Stimulated activated CD8-positive, alpha-beta memory T cell treated with anti-CD3 and anti-CD28 coated beads, Interleukin-15, amount 100 ng/mL, for 1 hour (primary cell): ENCODE data around the gene AKNA.
"Not testable (repeated sequence)": the region's sequence is repeated elsewhere in the genome, so short reads cannot be mapped to it uniquely, and the experiment has no call there.

Source experiments
- DNase-seq: peaks from one replicate; pipeline ENCODE4 v3.0.0-alpha.2; 2020; ENCODE audit warnings: low read depth

AKNA gene

GRCh38 chr9:114322831-114323531 is 64.8 kb downstream of the AKNA start, which contains the start of gene ORM1:
ORM1 (plus strand) TSS chr9:114323098; CDS start chr9:114323134, 36 bp downstream.
- not testable (repeated sequence) for DNase-seq

GRCh38 chr9:114322160-114322818 is 65.5 kb downstream of the AKNA start:
- DNase-seq = not testable (repeated sequence)

GRCh38 chr9:114321759-114322158 is 66.0 kb downstream of the AKNA start:
- DNase-seq = no peak

- not testable (repeated sequence) for DNase-seq
Observed at GRCh38 chr9:114320710-114321109, 67.1 kb downstream of the AKNA start.

- no peak for DNase-seq
Observed at GRCh38 chr9:114319147-114319546, 68.6 kb downstream of the AKNA start.

GRCh38 chr9:114318416-114318815 is 69.4 kb downstream of the AKNA start:
- no peak for DNase-seq

GRCh38 chr9:114317665-114318357 is 70.0 kb downstream of the AKNA start:
- DNase-seq = no peak

GRCh38 chr9:114316605-114317230 is 71.1 kb downstream of the AKNA start:
- no peak for DNase-seq

GRCh38 chr9:114315723-114316363 is 71.9 kb downstream of the AKNA start:
- no peak for DNase-seq

- no peak for DNase-seq
Observed at GRCh38 chr9:114314881-114315722, 72.7 kb downstream of the AKNA start.

- DNase-seq = no peak
Observed at GRCh38 chr9:114314256-114314867, 73.4 kb downstream of the AKNA start.

GRCh38 chr9:114313186-114313585 is 74.6 kb downstream of the AKNA start:
- no peak for DNase-seq

- no peak for DNase-seq
Observed at GRCh38 chr9:114312513-114312875, 75.3 kb downstream of the AKNA start.

GRCh38 chr9:114311571-114312512 is 75.9 kb downstream of the AKNA start:
- DNase-seq = no peak

- no peak for DNase-seq
Observed at GRCh38 chr9:114310471-114311450, 77.0 kb downstream of the AKNA start.

- DNase-seq = no peak
Observed at GRCh38 chr9:114309096-114309495, 78.7 kb downstream of the AKNA start.

- no peak for DNase-seq
Observed at GRCh38 chr9:114308361-114308950, 79.3 kb downstream of the AKNA start.

GRCh38 chr9:114307899-114308267 is 79.9 kb downstream of the AKNA start:
- no peak for DNase-seq
